ENCODE data around the gene B4GALT3.

B4GALT3 gene

DNA sequence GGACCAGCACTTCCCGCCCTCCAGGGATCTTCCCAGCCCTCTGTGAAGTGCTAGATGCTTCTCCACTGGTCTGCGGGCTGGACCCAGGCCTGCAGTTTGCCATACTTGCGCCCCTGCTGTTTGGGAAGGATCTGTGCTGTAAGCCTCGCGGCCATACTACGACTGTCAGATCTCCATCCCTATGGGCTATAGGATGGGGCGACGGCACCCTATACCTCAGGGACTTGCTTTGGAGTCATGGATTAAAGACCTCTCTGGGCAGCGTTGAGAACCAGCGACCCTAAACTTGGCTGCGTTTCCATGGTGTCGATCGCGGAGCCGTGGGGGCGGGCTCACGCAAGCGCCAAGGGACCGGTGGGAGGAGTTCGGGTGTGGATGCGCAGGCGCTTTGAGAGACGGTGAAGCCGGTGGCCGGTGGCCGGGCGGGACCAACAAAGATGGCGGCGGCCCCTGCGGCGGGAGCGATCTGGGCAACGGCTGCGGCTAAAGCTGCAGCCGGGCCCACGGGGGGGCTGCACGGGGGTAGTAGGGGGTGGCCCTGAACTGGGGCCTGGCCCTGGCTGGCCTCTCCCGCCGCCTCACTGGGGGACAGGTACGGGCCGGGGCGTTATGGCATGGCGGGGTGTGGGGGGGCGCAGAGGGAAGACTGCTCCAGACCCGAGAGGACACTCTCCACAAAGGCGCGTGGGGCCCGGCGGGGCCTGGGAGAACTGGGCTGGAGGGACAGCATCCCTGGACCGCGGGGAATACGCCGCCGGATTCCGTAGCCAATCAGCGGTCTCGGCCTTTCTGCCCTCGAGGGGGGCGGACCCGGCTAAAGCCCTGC lies 18.0 kb downstream of the B4GALT3 start, which contains the start of gene USP21:
Gene USP21 (plus strand): TSS at position 414 of the 826 bp plus-strand sequence. CDS start 1,141 bp downstream, outside the sequence.
- CTCF ChIA-PET: interaction anchor here (0.6 kb wide), 2 partner anchors 22 to 66 kb away, joined by 3 read pairs; partner anchors contain the start of gene TOMM40L
- peak; percentile 96 for DNase-seq (ENCODE audit: extremely low spot score)
- POLR2A ChIA-PET: interaction anchor here (1.9 kb wide), 1 partner anchor 43 kb away, joined by 8 read pairs; the partner anchor contains the start of gene NDUFS2
- peak; percentile 94 for TF ChIP-seq HDGF (IDR thresholded peaks at IDR 0.05; ENCODE audit: borderline replicate concordance)
- TF ChIP-seq FOXA1 (IDR thresholded peaks at IDR 0.05): no peak
- no peak; the same call in 1 of the 2 replicates for TF ChIP-seq L3MBTL2 (conservative IDR thresholded peaks at IDR 0.05)

DNA sequence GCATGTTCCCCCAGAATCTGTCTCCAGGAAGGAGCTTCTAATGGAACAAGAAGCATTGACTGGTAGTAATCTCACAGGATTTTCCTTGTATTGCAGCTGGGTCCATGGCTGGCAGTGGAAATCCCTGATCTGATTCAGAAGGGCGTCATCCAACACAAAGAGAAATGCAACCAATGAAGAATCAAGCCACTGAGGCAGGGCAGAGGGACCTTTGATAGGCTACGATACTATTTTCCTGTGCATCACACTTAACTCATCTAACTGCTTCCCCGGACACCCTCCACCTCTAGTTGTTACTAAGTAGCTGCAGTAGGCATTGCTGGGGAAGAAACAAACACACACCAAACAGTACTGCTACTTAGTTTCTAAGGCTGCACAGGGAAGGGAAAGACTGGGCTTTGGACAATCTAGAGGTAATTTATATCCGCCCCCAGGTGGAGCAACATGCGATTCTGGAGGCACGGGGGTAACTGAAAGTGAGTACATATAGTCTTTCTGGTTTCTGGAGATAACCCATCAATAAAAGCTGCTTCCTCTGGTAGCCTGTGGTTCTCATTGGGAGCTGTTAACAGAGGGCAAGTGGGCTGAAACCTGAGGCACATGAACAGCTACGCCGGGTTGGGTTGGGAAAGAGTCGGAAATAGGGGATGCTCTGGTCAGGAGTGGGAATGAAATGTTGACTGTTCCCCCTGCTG lies 18.8 kb downstream of the B4GALT3 start:
- no peak for TF ChIP-seq ZNF384 (IDR thresholded peaks at IDR 0.05)
- no peak for TF ChIP-seq LEF1 (IDR thresholded peaks at IDR 0.05; ENCODE audit: borderline replicate concordance)
- TF ChIP-seq SUZ12 (IDR thresholded peaks at IDR 0.05): no peak
- no peak for TF ChIP-seq FOXK2 (IDR thresholded peaks at IDR 0.05)
- no peak for TF ChIP-seq SP1 (IDR thresholded peaks at IDR 0.05)
- TF ChIP-seq CTBP1 (IDR thresholded peaks at IDR 0.05; ENCODE audit: borderline replicate concordance): no peak
- TF ChIP-seq FOXA1 (IDR thresholded peaks at IDR 0.05): no peak
- no peak for TF ChIP-seq L3MBTL2 (conservative IDR thresholded peaks at IDR 0.05)
- no peak for TF ChIP-seq TARDBP (IDR thresholded peaks at IDR 0.05)
- TF ChIP-seq, protein P1, sequence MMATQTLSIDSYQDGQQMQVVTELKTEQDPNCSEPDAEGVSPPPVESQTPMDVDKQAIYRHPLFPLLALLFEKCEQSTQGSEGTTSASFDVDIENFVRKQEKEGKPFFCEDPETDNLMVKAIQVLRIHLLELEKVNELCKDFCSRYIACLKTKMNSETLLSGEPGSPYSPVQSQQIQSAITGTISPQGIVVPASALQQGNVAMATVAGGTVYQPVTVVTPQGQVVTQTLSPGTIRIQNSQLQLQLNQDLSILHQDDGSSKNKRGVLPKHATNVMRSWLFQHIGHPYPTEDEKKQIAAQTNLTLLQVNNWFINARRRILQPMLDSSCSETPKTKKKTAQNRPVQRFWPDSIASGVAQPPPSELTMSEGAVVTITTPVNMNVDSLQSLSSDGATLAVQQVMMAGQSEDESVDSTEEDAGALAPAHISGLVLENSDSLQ (IDR thresholded peaks at IDR 0.05): no peak
- TF ChIP-seq ELF4 (IDR thresholded peaks at IDR 0.05): no peak
- TF ChIP-seq NFRKB (IDR thresholded peaks at IDR 0.05): no peak
- POLR2A ChIA-PET: interaction anchor here (1.1 to 1.9 kb wide), 4 partner anchors 7 to 44 kb away, joined by 3 to 10 read pairs (median 6); partner anchors contain the start of genes NDUFS2 and PPOX
- CTCF ChIA-PET: interaction anchor here (0.6 kb wide), 2 partner anchors 22 to 67 kb away, joined by 3 read pairs; partner anchors contain the start of gene TOMM40L
- DNase-seq (ENCODE audit: extremely low spot score): no peak

DNA sequence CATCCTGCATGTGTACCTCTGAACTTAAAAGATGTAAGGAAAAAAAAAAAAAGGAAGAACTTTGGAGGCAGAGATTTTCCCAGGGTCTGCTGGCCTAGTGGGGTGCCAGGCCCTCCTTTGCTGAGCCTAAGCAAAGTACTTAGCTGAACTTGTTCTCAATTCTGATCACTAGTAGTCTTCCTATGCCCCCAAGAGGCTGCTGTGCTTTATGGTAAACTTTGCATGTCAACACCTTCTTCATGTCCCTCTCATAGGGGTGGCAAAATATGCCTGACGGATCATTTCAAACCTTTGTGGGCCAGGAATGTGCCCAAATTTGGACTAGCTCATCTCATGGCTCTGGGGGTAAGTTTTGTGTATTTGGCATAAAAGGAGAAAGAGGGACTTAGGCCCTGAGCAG lies 19.4 kb downstream of the B4GALT3 start:
- no peak for DNase-seq (ENCODE audit: extremely low spot score)
- POLR2A ChIA-PET: interaction anchor here (1.1 to 1.9 kb wide), 4 partner anchors 8 to 45 kb away, joined by 3 to 10 read pairs (median 6); partner anchors contain the start of genes NDUFS2 and PPOX
- CTCF ChIA-PET: interaction anchor here (1.1 kb wide), 1 partner anchor 8 kb away, joined by 4 read pairs; the partner anchor contains the start of gene PPOX

DNA sequence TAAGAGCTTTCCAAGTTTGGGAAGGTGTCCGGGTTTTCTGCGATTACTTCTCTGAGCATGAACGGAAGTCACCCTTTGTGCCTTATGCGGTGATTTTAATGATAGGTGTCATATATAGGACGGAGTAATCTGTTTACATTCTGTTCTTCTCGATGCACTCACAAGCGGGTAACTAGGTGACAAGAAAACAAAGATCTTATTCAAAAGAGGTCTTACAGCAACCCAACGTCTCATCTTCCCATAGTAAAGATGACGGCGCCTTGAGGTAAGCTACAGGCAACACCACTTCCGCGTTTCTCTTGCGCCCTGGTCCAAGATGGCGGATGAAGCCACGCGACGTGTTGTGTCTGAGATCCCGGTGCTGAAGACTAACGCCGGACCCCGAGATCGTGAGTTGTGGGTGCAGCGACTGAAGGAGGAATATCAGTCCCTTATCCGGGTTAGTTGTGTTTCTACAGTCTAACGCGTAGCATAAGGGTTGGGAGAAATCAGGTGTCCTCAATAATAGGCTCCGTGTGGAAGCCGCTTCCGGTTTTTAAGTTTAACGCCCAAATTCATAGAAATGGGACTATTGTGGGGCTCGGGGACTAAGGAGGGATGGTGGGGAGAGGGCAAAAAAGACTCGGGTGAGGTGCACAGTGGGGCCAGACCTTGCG lies 23.5 kb downstream of the B4GALT3 start, which contains the start of gene UFC1:
Gene UFC1 (plus strand): TSS at position 297 of the 656 bp plus-strand sequence. CDS start 20 bp downstream, at position 317.
- POLR2A ChIA-PET: interaction anchor here (0.6 to 2.3 kb wide), 17 partner anchors 8 to 891 kb away, joined by 3 to 19 read pairs (median 4); partner anchors contain the start of genes B4GALT3, DCAF8, DEDD and NIT1
- TF ChIP-seq FOXK2 (IDR thresholded peaks at IDR 0.05) (peak; percentile 88), TARDBP (IDR thresholded peaks at IDR 0.05) (no peak; the same call in 1 of the 2 replicates), FOXM1 (IDR thresholded peaks at IDR 0.05; ENCODE audit: borderline replicate concordance) (no peak), L3MBTL2 (conservative IDR thresholded peaks at IDR 0.05) (peak; percentile 67), HDGF (IDR thresholded peaks at IDR 0.05; ENCODE audit: borderline replicate concordance) (no peak), LEF1 (IDR thresholded peaks at IDR 0.05; ENCODE audit: borderline replicate concordance) (peak; percentile 70; the same call in 1 of the 2 replicates), ZNF384 (IDR thresholded peaks at IDR 0.05) (no peak), ARNT (IDR thresholded peaks at IDR 0.05) (0 out of 2 replicates have a peak, but pooled peaks have one; percentile 18), SUZ12 (IDR thresholded peaks at IDR 0.05) (no peak), ELF4 (IDR thresholded peaks at IDR 0.05) (peak; percentile 99), BHLHE40 (IDR thresholded peaks at IDR 0.05; ENCODE audit: borderline replicate concordance) (no peak), NFRKB (IDR thresholded peaks at IDR 0.05) (peak; percentile 95), FOXA1 (IDR thresholded peaks at IDR 0.05) (no peak), SP1 (IDR thresholded peaks at IDR 0.05) (no peak), CTBP1 (IDR thresholded peaks at IDR 0.05; ENCODE audit: borderline replicate concordance) (peak; percentile 16; the same call in 1 of the 2 replicates)
- TF ChIP-seq, protein P1 (IDR thresholded peaks at IDR 0.05): no peak
- peak; percentile 85 for DNase-seq (ENCODE audit: extremely low spot score)
- CTCF ChIA-PET: interaction anchor here (0.9 kb wide), 1 partner anchor 12 kb away, joined by 5 read pairs; the partner anchor contains the start of gene PPOX

More for the DNA sequence above, 19.4 kb downstream of the B4GALT3 start:
- TF ChIP-seq ARNT (IDR thresholded peaks at IDR 0.05): no peak
- no peak for TF ChIP-seq SUZ12 (IDR thresholded peaks at IDR 0.05)
- TF ChIP-seq BHLHE40 (IDR thresholded peaks at IDR 0.05; ENCODE audit: borderline replicate concordance): no peak
- no peak for TF ChIP-seq L3MBTL2 (conservative IDR thresholded peaks at IDR 0.05)
- no peak for TF ChIP-seq LEF1 (IDR thresholded peaks at IDR 0.05; ENCODE audit: borderline replicate concordance)
- no peak for TF ChIP-seq NFRKB (IDR thresholded peaks at IDR 0.05)
- no peak for TF ChIP-seq ELF4 (IDR thresholded peaks at IDR 0.05)
- no peak for TF ChIP-seq ZNF384 (IDR thresholded peaks at IDR 0.05)
- TF ChIP-seq, protein P1 (IDR thresholded peaks at IDR 0.05): no peak
- TF ChIP-seq FOXK2 (IDR thresholded peaks at IDR 0.05): no peak
- no peak for TF ChIP-seq HDGF (IDR thresholded peaks at IDR 0.05; ENCODE audit: borderline replicate concordance)
- TF ChIP-seq FOXM1 (IDR thresholded peaks at IDR 0.05; ENCODE audit: borderline replicate concordance): no peak
- no peak for TF ChIP-seq TARDBP (IDR thresholded peaks at IDR 0.05)
- TF ChIP-seq FOXA1 (IDR thresholded peaks at IDR 0.05): no peak
- no peak for TF ChIP-seq SP1 (IDR thresholded peaks at IDR 0.05)

All from HEK293T (cell line).